GM12865 (cell line): ENCODE data around the gene SLC4A11.
A peak's percentile ranks its signal among the peaks of the same experiment; 100 is the strongest.

Source experiments
- DNase-seq: peaks from one replicate; pipeline ENCODE4 v3.0.0; 2010; ENCODE audit warnings: low read depth
- H3K4me3 ChIP-seq: 2 replicates; pipeline ENCODE4 v1.5.1; 2011; ENCODE audit warnings: mild to moderate bottlenecking, low read depth, low read length, control low read depth
- CTCF ChIP-seq: IDR thresholded peaks from 2 replicates; pipeline ENCODE4 v1.5.1; 2011; ENCODE audit warnings: low read length, control low read depth, low read depth, inconsistent platforms; ENCODE audit not compliant: insufficient read depth; ENCODE audit errors: missing control alignments

The SLC4A11 gene

GRCh38 chr20:3202965-3203314, 36.0 kb downstream of the SLC4A11 start:
- H3K4me3 ChIP-seq: peak overlapping the region; percentile 73
- TF ChIP-seq CTCF: no peak
- DNase-seq: no peak

- DNase-seq: no peak
- no peak for TF ChIP-seq CTCF
- H3K4me3 ChIP-seq: no peak overlapping the region
Measured at GRCh38 chr20:3199976-3200755, 38.8 kb downstream of the SLC4A11 start.

- no peak for DNase-seq
- TF ChIP-seq CTCF: no peak
- no peak overlapping the region for H3K4me3 ChIP-seq
Measured at GRCh38 chr20:3199206-3199605, 39.8 kb downstream of the SLC4A11 start.

- no peak for DNase-seq
- H3K4me3 ChIP-seq: no peak overlapping the region
- TF ChIP-seq CTCF: no peak
Measured at GRCh38 chr20:3195590-3196237, 43.3 kb downstream of the SLC4A11 start.

- DNase-seq: no peak
- no peak overlapping the region for H3K4me3 ChIP-seq
- no peak for TF ChIP-seq CTCF
Measured at GRCh38 chr20:3194617-3195280, 44.2 kb downstream of the SLC4A11 start.

GRCh38 chr20:3193806-3194616, 45.0 kb downstream of the SLC4A11 start:
- H3K4me3 ChIP-seq: no peak overlapping the region
- DNase-seq: no peak
- TF ChIP-seq CTCF: no peak
